GM13976 (cell line): ENCODE results near the gene PTGDR2.

ENCODE experiments used
- DNase-seq: peaks from one replicate; pipeline ENCODE4 v3.0.0; 2012; ENCODE audit warnings: low spot score
- CTCF ChIP-seq: IDR thresholded peaks from 2 replicates; pipeline ENCODE4 v1.5.1; 2012; ENCODE audit warnings: borderline replicate concordance, mild to moderate bottlenecking; ENCODE audit not compliant: insufficient read depth; ENCODE audit errors: extremely low read depth, missing control alignments, control extremely low read depth
- in situ Hi-C: fragments of 300-500 bp; cut with MboI; formaldehyde crosslinking; loops from one replicate; pipeline ENCODE4 v1.12.0; 2022; ENCODE audit warnings: low sequenced_read_pairs, mixed read lengths, inconsistent platforms; ENCODE audit not compliant: unreplicated experiment

PTGDR2 gene

GRCh38 chr11:60810151-60810550 lies 45.6 kb downstream of the PTGDR2 start:
- no peak for DNase-seq
- no peak for TF ChIP-seq CTCF
- in situ Hi-C loops, result no loop called here

GRCh38 chr11:60809691-60810090 lies 46.1 kb downstream of the PTGDR2 start:
- in situ Hi-C loops, result no loop called here
- no peak for DNase-seq
- TF ChIP-seq CTCF, result no peak

- TF ChIP-seq CTCF, result no peak
- DNase-seq, result no peak
- in situ Hi-C loops, result no loop called here
Measured at GRCh38 chr11:60809249-60809648, 46.5 kb downstream of the PTGDR2 start.

GRCh38 chr11:60803273-60803936 lies 52.3 kb downstream of the PTGDR2 start:
- no peak for TF ChIP-seq CTCF
- no peak for DNase-seq
- in situ Hi-C loops, result no loop called here

- DNase-seq, result no peak
- in situ Hi-C loops, result no loop called here
- no peak for TF ChIP-seq CTCF
Measured at GRCh38 chr11:60801194-60801593, 54.6 kb downstream of the PTGDR2 start.
